Neutrophil (primary cell): Measurements from ENCODE around the gene CD19.

Source experiments
- H3K27ac ChIP-seq: fragments of 200-600 bp; sonication (generic); 2 replicates; pipeline ENCODE4 v1.5.1; 2016; ENCODE audit warnings: mild to moderate bottlenecking, moderate library complexity
- H3K27me3 ChIP-seq: fragments of 200-600 bp; sonication (generic); 2 replicates; pipeline ENCODE4 v1.6.0; 2016; ENCODE audit warnings: mild to moderate bottlenecking
- H3K36me3 ChIP-seq: fragments of 200-600 bp; sonication (generic); 2 replicates; pipeline ENCODE4 v1.5.1; 2017
- H3K4me1 ChIP-seq, 2 experiments: fragments of 200-600 bp in 1 of 2; sonication (generic) in 1 of 2; 1 replicate in 1 of 2; 2 replicates in 1 of 2; pipeline versions ENCODE4 v1.5.1 to v1.6.1; 2013 to 2016; ENCODE audit warnings: low read depth in 1 of 2, low read length in 1 of 2, mild to moderate bottlenecking in 1 of 2, moderate library complexity in 1 of 2; ENCODE audit not compliant: control insufficient read depth in 1 of 2, insufficient read depth in 1 of 2
- H3K4me3 ChIP-seq, 2 experiments: fragments of 200-600 bp in 1 of 2; sonication (generic) in 1 of 2; 1 replicate in 1 of 2; 2 replicates in 1 of 2; pipeline ENCODE4 v1.5.1; 2013 to 2016; ENCODE audit warnings: low read depth in 1 of 2, low read length in 1 of 2, mild to moderate bottlenecking in 1 of 2, moderate library complexity in 1 of 2
- H3K9me3 ChIP-seq: fragments of 200-600 bp; sonication (generic); 2 replicates; pipeline ENCODE4 v1.5.1; 2016
- TF ChIP-seq, protein P1 (sequence below): fragments of 200-600 bp; sonication (generic); IDR thresholded peaks from 2 replicates; pipeline ENCODE4 v1.5.1; 2016; ENCODE audit warnings: antibody characterized with exemption

The CD19 gene

DNA sequence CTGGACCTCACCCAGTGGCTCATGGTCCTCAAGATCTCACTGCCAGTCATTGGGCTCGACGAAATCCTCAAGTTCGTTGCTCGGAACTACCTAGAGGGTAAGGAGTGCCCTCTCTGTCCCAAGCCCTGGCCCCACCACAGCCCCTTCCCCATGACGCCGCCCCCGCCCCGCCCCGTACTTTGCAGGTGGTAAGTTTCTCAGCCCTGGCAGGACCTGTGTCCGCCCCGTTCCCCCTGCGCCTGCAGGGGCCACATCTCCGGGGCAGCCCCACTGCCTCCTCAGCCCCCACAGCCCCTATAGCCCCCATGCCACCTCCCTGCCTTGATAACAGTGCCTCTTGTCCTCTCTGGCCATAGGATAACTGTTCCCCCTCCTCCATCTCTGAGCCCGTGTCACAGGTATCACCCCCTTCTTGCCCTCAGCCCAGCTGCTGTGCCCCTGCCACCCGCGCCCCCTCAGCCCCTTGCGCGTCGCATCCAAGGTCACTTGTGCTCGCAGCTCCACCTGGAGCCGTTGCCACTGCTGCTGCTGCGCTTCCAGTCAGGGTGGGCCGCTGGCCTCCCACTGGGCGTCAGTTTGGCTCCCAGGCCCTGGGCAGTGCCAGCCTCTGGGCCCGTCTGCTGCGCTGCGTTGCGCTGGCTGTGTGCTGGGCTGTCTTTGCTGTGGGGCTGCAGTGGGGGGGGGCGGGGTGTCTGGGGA is 28.3 kb upstream of the CD19 start:
- Histone ChIP-seq H3K36me3 (peaks cover 23% of the 10 kb centered on the region), H3K27ac (no peak overlapping the region), H3K4me3 (no peak overlapping the region), H3K4me1 (no peaks in the 10 kb centered on the region), H3K9me3 (no peaks in the 10 kb centered on the region), H3K27me3 (no peaks in the 10 kb centered on the region)
- TF ChIP-seq, protein P1, sequence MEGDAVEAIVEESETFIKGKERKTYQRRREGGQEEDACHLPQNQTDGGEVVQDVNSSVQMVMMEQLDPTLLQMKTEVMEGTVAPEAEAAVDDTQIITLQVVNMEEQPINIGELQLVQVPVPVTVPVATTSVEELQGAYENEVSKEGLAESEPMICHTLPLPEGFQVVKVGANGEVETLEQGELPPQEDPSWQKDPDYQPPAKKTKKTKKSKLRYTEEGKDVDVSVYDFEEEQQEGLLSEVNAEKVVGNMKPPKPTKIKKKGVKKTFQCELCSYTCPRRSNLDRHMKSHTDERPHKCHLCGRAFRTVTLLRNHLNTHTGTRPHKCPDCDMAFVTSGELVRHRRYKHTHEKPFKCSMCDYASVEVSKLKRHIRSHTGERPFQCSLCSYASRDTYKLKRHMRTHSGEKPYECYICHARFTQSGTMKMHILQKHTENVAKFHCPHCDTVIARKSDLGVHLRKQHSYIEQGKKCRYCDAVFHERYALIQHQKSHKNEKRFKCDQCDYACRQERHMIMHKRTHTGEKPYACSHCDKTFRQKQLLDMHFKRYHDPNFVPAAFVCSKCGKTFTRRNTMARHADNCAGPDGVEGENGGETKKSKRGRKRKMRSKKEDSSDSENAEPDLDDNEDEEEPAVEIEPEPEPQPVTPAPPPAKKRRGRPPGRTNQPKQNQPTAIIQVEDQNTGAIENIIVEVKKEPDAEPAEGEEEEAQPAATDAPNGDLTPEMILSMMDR: no peak

GRCh38 chr16:28904363-28904762 is 27.4 kb upstream of the CD19 start:
- H3K27ac ChIP-seq: no peak overlapping the region
- TF ChIP-seq, protein P1: no peak
- no peaks in the 10 kb centered on the region for H3K9me3 ChIP-seq
- H3K4me3 ChIP-seq: no peak overlapping the region
- H3K36me3 ChIP-seq: peaks cover 24% of the 10 kb centered on the region
- no peaks in the 10 kb centered on the region for H3K4me1 ChIP-seq
- H3K27me3 ChIP-seq: no peaks in the 10 kb centered on the region

- no peaks in the 10 kb centered on the region for H3K4me1 ChIP-seq
- H3K4me3 ChIP-seq: no peak overlapping the region
- TF ChIP-seq, protein P1: no peak
- H3K36me3 ChIP-seq: peaks cover 24% of the 10 kb centered on the region
- no peaks in the 10 kb centered on the region for H3K9me3 ChIP-seq
- no peaks in the 10 kb centered on the region for H3K27me3 ChIP-seq
- no peak overlapping the region for H3K27ac ChIP-seq
Measured at GRCh38 chr16:28904828-28905227, 26.9 kb upstream of the CD19 start.

- Histone ChIP-seq H3K4me3 (no peak overlapping the region), H3K4me1 (no peaks in the 10 kb centered on the region), H3K27ac (no peak overlapping the region), H3K27me3 (no peaks in the 10 kb centered on the region), H3K9me3 (no peaks in the 10 kb centered on the region), H3K36me3 (peaks cover 24% of the 10 kb centered on the region)
- TF ChIP-seq, protein P1: no peak
Measured at GRCh38 chr16:28905229-28905754, 26.5 kb upstream of the CD19 start.

DNA sequence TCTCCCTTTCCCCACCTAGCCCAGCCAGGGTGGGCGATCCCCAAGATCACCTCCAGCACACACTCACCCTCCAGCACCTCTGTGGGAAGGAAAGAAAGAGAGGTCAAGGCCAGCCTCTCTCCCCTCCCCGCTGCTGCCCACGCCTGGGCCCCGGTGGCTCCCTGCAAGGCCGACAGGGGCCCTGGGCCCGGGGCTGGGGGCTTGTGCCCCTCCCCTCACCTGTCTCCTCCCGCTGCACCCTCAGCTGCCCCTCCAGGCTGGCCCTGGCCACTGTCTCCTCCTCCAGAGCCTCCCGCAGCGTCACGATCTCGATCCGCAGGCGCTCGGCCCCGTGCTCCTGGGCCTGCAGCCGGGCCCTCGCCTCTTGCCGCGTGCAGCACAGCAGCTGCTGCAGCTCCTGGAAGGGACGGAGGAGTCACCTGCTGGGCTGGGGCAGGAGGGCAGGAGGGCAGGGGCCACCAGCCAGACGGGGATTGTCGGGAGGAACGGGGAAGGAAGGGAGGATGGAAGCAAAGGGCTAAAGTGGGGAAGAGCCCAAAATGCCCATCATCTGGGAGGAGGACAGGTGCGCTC is 25.9 kb upstream of the CD19 start:
- H3K27ac ChIP-seq: no peak overlapping the region
- no peak overlapping the region for H3K4me3 ChIP-seq
- no peaks in the 10 kb centered on the region for H3K4me1 ChIP-seq
- no peaks in the 10 kb centered on the region for H3K9me3 ChIP-seq
- TF ChIP-seq, protein P1: no peak
- peaks cover 24% of the 10 kb centered on the region for H3K36me3 ChIP-seq
- H3K27me3 ChIP-seq: no peaks in the 10 kb centered on the region
